NCI-H146 treated with DMSO at 0.1 percent for 48 hours (cell line): ENCODE results near the gene CAMKK2.

Source experiments
- DNase-seq: peaks from one replicate; lab custom pipeline; 2025; ENCODE audit not compliant: unreplicated experiment; lab: John Stamatoyannopoulos, UW

Gene CAMKK2

GRCh38 chr12:121250359-121250758, 46.1 kb downstream of the CAMKK2 start:
- DNase-seq = no peak

- DNase-seq = no peak
Observed at GRCh38 chr12:121248622-121249021, 47.9 kb downstream of the CAMKK2 start.

GRCh38 chr12:121246893-121247557, 49.5 kb downstream of the CAMKK2 start:
- DNase-seq = no peak

- DNase-seq = no peak
Observed at GRCh38 chr12:121245951-121246350, 50.6 kb downstream of the CAMKK2 start.

GRCh38 chr12:121245031-121245430, 51.5 kb downstream of the CAMKK2 start:
- no peak for DNase-seq

- DNase-seq = no peak
Observed at GRCh38 chr12:121241156-121241970, 55.1 kb downstream of the CAMKK2 start.

GRCh38 chr12:121240484-121241101, 55.9 kb downstream of the CAMKK2 start:
- DNase-seq = no peak

- DNase-seq = no peak
Observed at GRCh38 chr12:121240062-121240420, 56.5 kb downstream of the CAMKK2 start.

- no peak for DNase-seq
Observed at GRCh38 chr12:121239351-121240061, 57.0 kb downstream of the CAMKK2 start.

- peak; percentile 92 for DNase-seq
Observed at GRCh38 chr12:121238604-121239350, 57.7 kb downstream of the CAMKK2 start.

GRCh38 chr12:121238086-121238485, 58.4 kb downstream of the CAMKK2 start:
- no peak for DNase-seq

GRCh38 chr12:121237415-121237814, 59.1 kb downstream of the CAMKK2 start:
- no peak for DNase-seq

GRCh38 chr12:121236776-121237175, 59.7 kb downstream of the CAMKK2 start:
- no peak for DNase-seq

GRCh38 chr12:121233628-121234020, 62.9 kb downstream of the CAMKK2 start:
- DNase-seq = no peak

- DNase-seq = no peak
Observed at GRCh38 chr12:121232977-121233627, 63.4 kb downstream of the CAMKK2 start.

- no peak for DNase-seq
Observed at GRCh38 chr12:121232163-121232562, 64.3 kb downstream of the CAMKK2 start.

GRCh38 chr12:121230538-121230907, 66.0 kb downstream of the CAMKK2 start:
- DNase-seq = no peak

- DNase-seq = peak; percentile 32
Observed at GRCh38 chr12:121229826-121230537, 66.5 kb downstream of the CAMKK2 start.

GRCh38 chr12:121228919-121229665, 67.4 kb downstream of the CAMKK2 start:
- DNase-seq = no peak
